Progenitor cell of endocrine pancreas (in vitro differentiated cells): ENCODE results near the gene SKIC2. TPM values are rescaled to one million over a fixed set of nuclear protein-coding genes. Genes with fewer than 3 reads are reported as not detected.
"Not testable (repeated sequence)": the region's sequence is repeated elsewhere in the genome, so short reads cannot be mapped to it uniquely, and the experiment has no call there.

Source experiments
- DNase-seq: peaks from one replicate; pipeline ENCODE4 v3.0.0; 2021; ENCODE audit warnings: low spot score; ENCODE audit not compliant: unreplicated experiment
- H3K27ac Mint-ChIP-seq: 2 replicates; pipeline ENCODE4 v1.8.0; 2021; ENCODE audit warnings: mild to moderate bottlenecking, moderate library complexity, mixed read lengths
- H3K27me3 Mint-ChIP-seq: 2 replicates; pipeline ENCODE4 v1.8.0; 2021; ENCODE audit warnings: mixed read lengths
- H3K36me3 Mint-ChIP-seq: 2 replicates; pipeline ENCODE4 v1.8.0; 2022; ENCODE audit warnings: mixed read lengths; ENCODE audit not compliant: insufficient read depth
- H3K4me1 Mint-ChIP-seq: 2 replicates; pipeline ENCODE4 v1.8.0; 2021; ENCODE audit warnings: low read depth, mixed read lengths
- H3K4me3 Mint-ChIP-seq: 2 replicates; pipeline ENCODE4 v1.8.0; 2021; ENCODE audit warnings: low read depth, mild to moderate bottlenecking, moderate library complexity, mixed read lengths
- H3K9me3 Mint-ChIP-seq: 2 replicates; pipeline ENCODE4 v1.8.0; 2021; ENCODE audit warnings: low read depth, mixed read lengths
- microRNA-seq: library from miRNA; unstranded; fragments of <30 nt; microRNA quantifications from one replicate; pipeline ENCODE4 v1.1.0, GENCODE V29; 2020; ENCODE audit warnings: borderline number of aligned reads; ENCODE audit not compliant: unreplicated experiment
- total RNA-seq: library from RNA; stranded (reverse); gene quantifications from 2 replicates; pipeline ENCODE4 v1.2.1, GENCODE V29; 2021

The SKIC2 gene
- total RNA-seq, 1 donor from 2014 or later, result 103 TPM

- H3K4me3 Mint-ChIP-seq, H3K36me3 Mint-ChIP-seq, H3K4me1 Mint-ChIP-seq, H3K27ac Mint-ChIP-seq, DNase-seq, H3K27me3 Mint-ChIP-seq, H3K9me3 Mint-ChIP-seq: not testable (repeated sequence)
These were observed 52.0 kb downstream of the SKIC2 start for GRCh38 chr6:32010856-32011530.

GRCh38 chr6:32012941-32013617 is 54.1 kb downstream of the SKIC2 start:
- not testable (repeated sequence) for DNase-seq, H3K4me3 Mint-ChIP-seq, H3K27me3 Mint-ChIP-seq, H3K27ac Mint-ChIP-seq, H3K36me3 Mint-ChIP-seq, H3K9me3 Mint-ChIP-seq, H3K4me1 Mint-ChIP-seq

- not testable (repeated sequence) for H3K4me1 Mint-ChIP-seq, H3K27ac Mint-ChIP-seq, DNase-seq, H3K9me3 Mint-ChIP-seq, H3K4me3 Mint-ChIP-seq, H3K27me3 Mint-ChIP-seq, H3K36me3 Mint-ChIP-seq
These were observed 54.8 kb downstream of the SKIC2 start for GRCh38 chr6:32013738-32014137.

GRCh38 chr6:32014547-32014946 is 55.6 kb downstream of the SKIC2 start, which contains the start of gene C4B:
C4B (plus strand) TSS chr6:32014795; CDS start chr6:32014846, 51 bp downstream.
- not testable (repeated sequence) for H3K4me1 Mint-ChIP-seq, DNase-seq, H3K27ac Mint-ChIP-seq, H3K27me3 Mint-ChIP-seq, H3K9me3 Mint-ChIP-seq, H3K4me3 Mint-ChIP-seq, H3K36me3 Mint-ChIP-seq

Small RNAs within 50 kb of the gene (microRNA-seq; reads per million reads assigned to microRNA genes)
- 3.6 reads per million for gene MIR1236

Other genes starting within 250 kb of the SKIC2 start
- not detected in 2 replicates for gene LY6G6D, start 243.8 kb upstream of the SKIC2 start, total RNA-seq
- 0.60 and 1.3 TPM in 2 replicates for gene LY6G6C, start 237.4 kb upstream of the SKIC2 start, total RNA-seq
- not detected in 2 replicates for gene MPIG6B, start 235.8 kb upstream of the SKIC2 start, total RNA-seq
- gene DDAH2, start 229.9 kb upstream of the SKIC2 start, total RNA-seq, result 218 and 233 TPM in 2 replicates
- 275 and 286 TPM in 2 replicates for gene CLIC1, start 222.6 kb upstream of the SKIC2 start, total RNA-seq
- gene MSH5, start 219.2 kb upstream of the SKIC2 start, total RNA-seq, result 45.0 and 51.3 TPM in 2 replicates
- gene SAPCD1, start 196.5 kb upstream of the SKIC2 start, total RNA-seq, result 8.6 and 11.9 TPM in 2 replicates
- 9.5 and 11.6 TPM in 2 replicates for gene VWA7, start 181.8 kb upstream of the SKIC2 start, total RNA-seq
- gene VARS1, start 163.4 kb upstream of the SKIC2 start, total RNA-seq, result 85.6 and 92.6 TPM in 2 replicates
- gene LSM2, start 152.2 kb upstream of the SKIC2 start, total RNA-seq, result 80.4 and 82.9 TPM in 2 replicates
- 2.4 and 2.5 TPM in 2 replicates for gene HSPA1L, start 143.9 kb upstream of the SKIC2 start, total RNA-seq
- 52.5 and 56.6 TPM in 2 replicates for gene HSPA1A, start 143.6 kb upstream of the SKIC2 start, total RNA-seq
- 152 and 165 TPM in 2 replicates for gene HSPA1B, start 131.4 kb upstream of the SKIC2 start, total RNA-seq
- gene NEU1, start 96.4 kb upstream of the SKIC2 start, total RNA-seq, result 52.4 and 57.4 TPM in 2 replicates
- gene SLC44A4, start 80.2 kb upstream of the SKIC2 start, total RNA-seq, result 17.5 and 19.1 TPM in 2 replicates
- gene EHMT2, start 61.5 kb upstream of the SKIC2 start, total RNA-seq, result 161 and 175 TPM in 2 replicates
- gene ZBTB12, start 57.1 kb upstream of the SKIC2 start, total RNA-seq, result 47.1 and 55.5 TPM in 2 replicates
- gene C2, start 31.5 kb upstream of the SKIC2 start, total RNA-seq, result 0.47 and 0.65 TPM in 2 replicates
- 3.9 and 4.7 TPM in 2 replicates for gene CFB, start 13.1 kb upstream of the SKIC2 start, total RNA-seq
- gene NELFE, start 204 bp upstream of the SKIC2 start, total RNA-seq, result 67.2 and 71.8 TPM in 2 replicates
- 26.3 and 29.4 TPM in 2 replicates for gene DXO, start 13.0 kb downstream of the SKIC2 start, total RNA-seq
- 13.1 and 14.1 TPM in 2 replicates for gene C4A, start 22.9 kb downstream of the SKIC2 start, total RNA-seq
- gene C4B, start 55.6 kb downstream of the SKIC2 start, total RNA-seq, result 6.6 and 8.4 TPM in 2 replicates
- 0.38 and 0.67 TPM in 2 replicates for gene CYP21A2, start 79.2 kb downstream of the SKIC2 start, total RNA-seq
- gene TNXB, start 150.2 kb downstream of the SKIC2 start, total RNA-seq, result 10.3 and 14.6 TPM in 2 replicates
- gene ATF6B, start 169.1 kb downstream of the SKIC2 start, total RNA-seq, result 89.4 and 95.0 TPM in 2 replicates
- gene FKBPL, start 171.1 kb downstream of the SKIC2 start, total RNA-seq, result 8.4 and 8.7 TPM in 2 replicates
- gene PRRT1, start 192.8 kb downstream of the SKIC2 start, total RNA-seq, result 2.9 and 3.3 TPM in 2 replicates
- 75.5 and 80.8 TPM in 2 replicates for gene PPT2, start 195.0 kb downstream of the SKIC2 start, total RNA-seq
- gene EGFL8, start 205.4 kb downstream of the SKIC2 start, total RNA-seq, result 68.3 and 83.1 TPM in 2 replicates
- gene AGPAT1, start 216.9 kb downstream of the SKIC2 start, total RNA-seq, result 94.1 and 102 TPM in 2 replicates
- gene RNF5, start 219.2 kb downstream of the SKIC2 start, total RNA-seq, result 91.2 and 92.2 TPM in 2 replicates
- 28.5 and 29.9 TPM in 2 replicates for gene AGER, start 225.1 kb downstream of the SKIC2 start, total RNA-seq
- gene PBX2, start 231.0 kb downstream of the SKIC2 start, total RNA-seq, result 260 and 261 TPM in 2 replicates
- gene GPSM3, start 233.5 kb downstream of the SKIC2 start, total RNA-seq, result 6.1 and 6.5 TPM in 2 replicates